ENCODE measurements around the gene PTPRE.

The PTPRE gene

GRCh38 chr10:128069351-128070051 lies 162.6 kb downstream of the PTPRE start:
- Histone ChIP-seq H3K9ac (no peak overlapping the region), H3K4me3 (IDR thresholded peaks at IDR 0.05; ENCODE audit: insufficient read depth, low read depth, low read length) (no peak overlapping the region), H3K27ac (no peak overlapping the region), H3K79me2 (ENCODE audit: insufficient read depth, low read depth) (no peaks in the 10 kb centered on the region), H3K27me3 (ENCODE audit: insufficient read depth, low read depth) (no peaks in the 10 kb centered on the region), H3K4me1 (ENCODE audit: low read depth, poor library complexity, severe bottlenecking) (peaks cover 12% of the 10 kb centered on the region), H4K20me1 (ENCODE audit: insufficient read depth) (no peaks in the 10 kb centered on the region), H3K36me3 (ENCODE audit: insufficient read depth) (no peaks in the 10 kb centered on the region), H2AFZ (ENCODE audit: low read depth) (peak overlapping the region; percentile 61), H3K4me2 (no peak overlapping the region)
- peak; percentile 80 for TF ChIP-seq CTCF (conservative IDR thresholded peaks at IDR 0.05; ENCODE audit: low read depth, low read length)

GRCh38 chr10:128070161-128070560 lies 163.3 kb downstream of the PTPRE start:
- Histone ChIP-seq H3K4me2 (no peak overlapping the region), H3K36me3 (ENCODE audit: insufficient read depth) (no peaks in the 10 kb centered on the region), H3K27ac (no peak overlapping the region), H3K4me3 (IDR thresholded peaks at IDR 0.05; ENCODE audit: insufficient read depth, low read depth, low read length) (no peak overlapping the region), H3K27me3 (ENCODE audit: insufficient read depth, low read depth) (no peaks in the 10 kb centered on the region), H3K79me2 (ENCODE audit: insufficient read depth, low read depth) (no peaks in the 10 kb centered on the region), H2AFZ (ENCODE audit: low read depth) (no peak overlapping the region), H4K20me1 (ENCODE audit: insufficient read depth) (no peaks in the 10 kb centered on the region), H3K9ac (no peak overlapping the region), H3K4me1 (ENCODE audit: low read depth, poor library complexity, severe bottlenecking) (peaks cover 5% of the 10 kb centered on the region)
- no peak for TF ChIP-seq CTCF (conservative IDR thresholded peaks at IDR 0.05; ENCODE audit: low read depth, low read length)

- Histone ChIP-seq H3K9ac (no peak overlapping the region), H3K4me2 (no peak overlapping the region), H2AFZ (ENCODE audit: low read depth) (no peak overlapping the region), H3K79me2 (ENCODE audit: insufficient read depth, low read depth) (no peaks in the 10 kb centered on the region), H3K27ac (no peak overlapping the region), H3K4me1 (ENCODE audit: low read depth, poor library complexity, severe bottlenecking) (no peaks in the 10 kb centered on the region), H3K36me3 (ENCODE audit: insufficient read depth) (no peaks in the 10 kb centered on the region), H4K20me1 (ENCODE audit: insufficient read depth) (no peaks in the 10 kb centered on the region), H3K4me3 (IDR thresholded peaks at IDR 0.05; ENCODE audit: insufficient read depth, low read depth, low read length) (no peak overlapping the region), H3K27me3 (ENCODE audit: insufficient read depth, low read depth) (no peaks in the 10 kb centered on the region)
- TF ChIP-seq CTCF (conservative IDR thresholded peaks at IDR 0.05; ENCODE audit: low read depth, low read length): no peak
Observed at GRCh38 chr10:128070721-128071416, 164.0 kb downstream of the PTPRE start.

GRCh38 chr10:128071417-128071782 lies 164.5 kb downstream of the PTPRE start:
- Histone ChIP-seq H3K27ac (no peak overlapping the region), H3K4me1 (ENCODE audit: low read depth, poor library complexity, severe bottlenecking) (no peaks in the 10 kb centered on the region), H3K9ac (no peak overlapping the region), H3K4me3 (IDR thresholded peaks at IDR 0.05; ENCODE audit: insufficient read depth, low read depth, low read length) (no peak overlapping the region), H3K36me3 (ENCODE audit: insufficient read depth) (no peaks in the 10 kb centered on the region), H4K20me1 (ENCODE audit: insufficient read depth) (no peaks in the 10 kb centered on the region), H3K27me3 (ENCODE audit: insufficient read depth, low read depth) (no peaks in the 10 kb centered on the region), H3K4me2 (no peak overlapping the region), H2AFZ (ENCODE audit: low read depth) (no peak overlapping the region), H3K79me2 (ENCODE audit: insufficient read depth, low read depth) (no peaks in the 10 kb centered on the region)
- no peak for TF ChIP-seq CTCF (conservative IDR thresholded peaks at IDR 0.05; ENCODE audit: low read depth, low read length)

Data from KMS-11 (cell line).